H1 (cell line): ENCODE data around the gene MYCBP2. TPM values are rescaled to one million over a fixed set of nuclear protein-coding genes. Genes with fewer than 3 reads are reported as not detected.

Experiments used
- CTCF ChIA-PET: fragments of 300-600 bp; sonication (Branson Sonifier 250); formaldehyde crosslinking; loops from one replicate; lab custom pipeline; 2021; ENCODE audit not compliant: partially characterized antibody; lab: Charles Lee
- POLR2A ChIA-PET: fragments of 300-600 bp; sonication (Branson Sonifier 250); formaldehyde crosslinking; loops from one replicate; lab custom pipeline; 2021; ENCODE audit warnings: inconsistent platforms; ENCODE audit not compliant: partially characterized antibody; lab: Charles Lee
- DNase-seq, 2 experiments: peaks; one replicate each; pipeline versions ENCODE4 v3.0.0 to v3.0.0-alpha.2; 2010 to 2022; ENCODE audit warnings: low spot score in 2 of 2, low read depth in 1 of 2, mixed read lengths in 1 of 2
- FAIRE-seq: peaks from 2 replicates; lab custom pipeline; 2011; peaks lifted over from hg19 to GRCh38; lab: Jason Lieb, UNC
- H2AFZ ChIP-seq: 2 replicates; pipeline ENCODE4 v1.8.1; 2012; ENCODE audit warnings: low read length, inconsistent platforms
- H2AK5ac ChIP-seq: 2 replicates; pipeline ENCODE4 v1.6.1; 2013; ENCODE audit warnings: low read depth, low read length
- H2BK120ac ChIP-seq: replicated peaks from 2 replicates; pipeline ENCODE3; 2013; ENCODE audit warnings: low read depth, low read length, inconsistent platforms
- H2BK12ac ChIP-seq: 2 replicates; pipeline ENCODE4 v1.6.1; 2013; ENCODE audit warnings: low read depth, low read length
- H2BK15ac ChIP-seq: 2 replicates; pipeline ENCODE4 v1.6.1; 2013; ENCODE audit warnings: low read length
- H2BK20ac ChIP-seq: 2 replicates; pipeline ENCODE4 v1.6.1; 2013; ENCODE audit warnings: low read length
- H2BK5ac ChIP-seq: 2 replicates; pipeline ENCODE4 v1.6.1; 2013; ENCODE audit warnings: low read depth, low read length
- H3K14ac ChIP-seq: 2 replicates; pipeline ENCODE4 v1.6.1; 2013; ENCODE audit warnings: inconsistent platforms; ENCODE audit not compliant: insufficient read length
- H3K18ac ChIP-seq: 2 replicates; pipeline ENCODE4 v1.6.1; 2013; ENCODE audit warnings: low read length; ENCODE audit errors: extremely low read depth
- H3K23ac ChIP-seq: 2 replicates; pipeline ENCODE4 v1.6.1; 2013; ENCODE audit warnings: inconsistent platforms; ENCODE audit not compliant: insufficient read length
- H3K23me2 ChIP-seq: 2 replicates; pipeline ENCODE4 v1.6.1; 2013; ENCODE audit warnings: low read depth, low read length
- H3K27ac ChIP-seq: 2 replicates; pipeline ENCODE4 v1.6.1; 2011; ENCODE audit warnings: low read depth, low read length, inconsistent platforms
- H3K27me3 ChIP-seq, 4 experiments: replicated peaks in 1 of 4; 1 replicate in 1 of 4; 2 replicates in 3 of 4; pipeline versions ENCODE4 v1.6.1 to v1.8.1; 2011 to 2013; ENCODE audit warnings: low read length in 3 of 4, mild to moderate bottlenecking in 3 of 4, inconsistent platforms in 2 of 4, mixed read lengths in 2 of 4, moderate library complexity in 1 of 4; ENCODE audit not compliant: control insufficient read depth in 3 of 4, insufficient read depth in 3 of 4; ENCODE audit errors: extremely low read depth in 1 of 4
- H3K36me3 ChIP-seq, 4 experiments: 2 replicates each; pipeline versions ENCODE4 v1.6.1 to v1.8.1; 2011 to 2013; ENCODE audit warnings: mild to moderate bottlenecking in 4 of 4, low read length in 3 of 4, moderate library complexity in 2 of 4, control low read depth in 1 of 4, inconsistent platforms in 1 of 4; ENCODE audit not compliant: insufficient read depth in 4 of 4, control insufficient read depth in 2 of 4
- H3K4ac ChIP-seq: replicated peaks from 2 replicates; pipeline ENCODE3; 2013; ENCODE audit warnings: low read length, low read depth, mixed read lengths, inconsistent platforms; ENCODE audit not compliant: insufficient read length
- H3K4me1 ChIP-seq, 4 experiments: replicated peaks in 1 of 4; 1 replicate in 1 of 4; 2 replicates in 3 of 4; pipeline versions ENCODE4 v1.6.1 to v1.8.1; 2011 to 2013; ENCODE audit warnings: low read length in 3 of 4, inconsistent platforms in 2 of 4, mixed read lengths in 1 of 4; ENCODE audit not compliant: insufficient read depth in 4 of 4, control insufficient read depth in 3 of 4
- H3K4me2 ChIP-seq, 2 experiments: 2 replicates each; pipeline versions ENCODE4 v1.6.1 to v1.8.1; 2011 to 2013; ENCODE audit warnings: low read depth in 2 of 2, low read length in 2 of 2, control low read depth in 1 of 2, inconsistent platforms in 1 of 2, mild to moderate bottlenecking in 1 of 2; ENCODE audit not compliant: insufficient read depth in 1 of 2
- H3K4me3 ChIP-seq, 4 experiments: fragments of 200-600, 300-600 bp in 1 of 4; sonication (generic), shearing (Covaris generic), sonication (Bioruptor Twin) in 1 of 4; 2 replicates each; pipeline versions ENCODE4 v1.5.1 to v1.8.1; 2011 to 2016; ENCODE audit warnings: low read length in 4 of 4, low read depth in 3 of 4, control low read depth in 2 of 4, inconsistent platforms in 2 of 4, mild to moderate bottlenecking in 2 of 4, mixed read lengths in 1 of 4, moderate library complexity in 1 of 4; ENCODE audit not compliant: insufficient read depth in 2 of 4; ENCODE audit errors: extremely low read depth in 1 of 4
- H3K56ac ChIP-seq: replicated peaks from 2 replicates; pipeline ENCODE3; 2013; ENCODE audit warnings: low read depth, mild to moderate bottlenecking, mixed read lengths, low read length, inconsistent platforms; ENCODE audit not compliant: insufficient read length
- H3K79me1 ChIP-seq: 2 replicates; pipeline ENCODE4 v1.6.1; 2013; ENCODE audit warnings: low read depth, low read length, control low read depth
- H3K79me2 ChIP-seq, 2 experiments: 2 replicates each; pipeline versions ENCODE4 v1.6.1 to v1.8.1; 2012 to 2013; ENCODE audit warnings: low read length in 2 of 2, mild to moderate bottlenecking in 2 of 2, inconsistent platforms in 1 of 2; ENCODE audit not compliant: insufficient read depth in 2 of 2, control insufficient read depth in 1 of 2
- H3K9ac ChIP-seq, 4 experiments: replicated peaks in 1 of 4; 1 replicate in 1 of 4; 2 replicates in 3 of 4; pipeline versions ENCODE4 v1.6.1 to v1.8.1; 2011 to 2013; ENCODE audit warnings: low read depth in 3 of 4, low read length in 3 of 4, control low read depth in 2 of 4, mild to moderate bottlenecking in 2 of 4, moderate library complexity in 2 of 4, inconsistent platforms in 1 of 4; ENCODE audit errors: extremely low read depth in 1 of 4
- H3K9me3 ChIP-seq, 2 experiments: 2 replicates each; pipeline versions ENCODE4 v1.6.1 to v1.8.1; 2012 to 2013; ENCODE audit warnings: mild to moderate bottlenecking in 2 of 2, moderate library complexity in 2 of 2, control low read depth in 1 of 2, inconsistent platforms in 1 of 2, low read depth in 1 of 2, low read length in 1 of 2, mixed read lengths in 1 of 2; ENCODE audit not compliant: insufficient read depth in 2 of 2
- H4K20me1 ChIP-seq, 2 experiments: replicated peaks in 1 of 2; 2 replicates each; pipeline versions ENCODE3 to v1.8.1; 2011 to 2013; ENCODE audit warnings: inconsistent platforms in 2 of 2, low read length in 2 of 2, mild to moderate bottlenecking in 1 of 2; ENCODE audit not compliant: insufficient read depth in 2 of 2, control insufficient read depth in 1 of 2
- H4K5ac ChIP-seq: 2 replicates; pipeline ENCODE4 v1.6.1; 2013; ENCODE audit warnings: low read length, low read depth, mixed read lengths, inconsistent platforms; ENCODE audit not compliant: insufficient read length
- H4K8ac ChIP-seq: 2 replicates; pipeline ENCODE4 v1.8.0; 2013; ENCODE audit warnings: mild to moderate bottlenecking, moderate library complexity, low read length, inconsistent platforms; ENCODE audit not compliant: insufficient read depth; ENCODE audit errors: extremely low read depth
- H4K91ac ChIP-seq: replicated peaks from 2 replicates; pipeline ENCODE3; 2013; ENCODE audit warnings: low read length, mixed read lengths, inconsistent platforms; ENCODE audit not compliant: insufficient read length
- SIRT6 ChIP-seq: IDR thresholded peaks from one replicate; pipeline ENCODE4 v1.7.1; 2012; ENCODE audit warnings: low read length, inconsistent platforms
- WGBS, 2 experiments: shearing (Covaris generic) in 1 of 2; methylation state at CpG; one replicate each; pipeline versions ENCODE4 v1.1.6 to v1.1.7; 2013 to 2015; ENCODE audit warnings: low lambda C conversion rate in 2 of 2, mixed read lengths in 2 of 2, inconsistent platforms in 1 of 2, low coverage in 1 of 2, missing lambda C conversion rate in 1 of 2; ENCODE audit not compliant: insufficient replicate concordance in 2 of 2, insufficient coverage in 1 of 2, insufficient read length in 1 of 2; ENCODE audit errors: extremely low coverage in 1 of 2, missing lambda C conversion rate in 1 of 2; 5-methylcytosine and 5-hydroxymethylcytosine counted together
- polyA plus RNA-seq, 7 experiments: library from polyadenylated mRNA; depleted of rRNA in 3 of 7; stranded (reverse) in 5 of 7; unstranded in 2 of 7; fragments of >200 nt in 5 of 7; fragments of 200-250 nt in 2 of 7; gene quantifications; 1 replicate in 5 of 7; 2 replicates in 1 of 7; 4 replicates in 1 of 7; pipeline versions ENCODE4 v1.2.1 to v1.2.3, GENCODE V29; 2011 to 2013; ENCODE audit warnings: missing spikeins in 2 of 7, mixed read lengths in 2 of 7
- total RNA-seq: library from RNA; stranded (reverse); fragmentation: NEBNext Ultra II Directional; extraction: Animal tissue kit (Norgen Biotek cat#: 25700); gene quantifications from 2 replicates; pipeline ENCODE4 v1.2.1, GENCODE V29; 2021

Gene MYCBP2
- total and polyA plus RNA-seq, 2 of the 8 experiments (the other 6 are each of a cell fraction or from before 2014, with no cell fraction given): 19.0 to 52.1 TPM

DNA sequence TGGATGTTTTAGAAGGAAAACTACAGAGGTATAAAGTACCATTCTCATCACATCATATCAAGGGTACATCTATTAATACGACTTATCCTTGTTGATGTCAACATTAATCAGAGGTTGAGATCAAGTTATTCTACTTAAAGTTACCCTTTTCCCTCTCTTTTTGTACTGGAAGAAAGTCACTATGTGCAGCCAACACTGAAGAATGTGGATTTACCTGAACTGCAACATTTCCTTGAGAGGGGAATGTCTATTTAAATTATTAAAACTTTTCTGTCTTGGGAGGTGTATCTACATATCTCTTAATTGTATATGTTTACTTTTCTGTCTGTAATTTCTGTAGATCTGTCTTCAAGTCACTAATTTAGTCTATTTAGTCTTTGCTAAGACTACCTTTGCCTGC, 297.5 kb downstream of the MYCBP2 start:
- Histone ChIP-seq H3K23me2 (peaks cover 5% of the 10 kb centered on the region), H2BK15ac (no peak overlapping the region), H2BK120ac (no peak overlapping the region)

More for the DNA sequence above, 297.5 kb downstream of the MYCBP2 start:
- Histone ChIP-seq H3K9ac (no peak overlapping the region), H4K8ac (no peak overlapping the region), H2AFZ (no peak overlapping the region), H3K4me3 (no peak overlapping the region), H3K79me1 (no peaks in the 10 kb centered on the region), H3K27me3 (no peaks in the 10 kb centered on the region), H3K4me1 (peaks cover 1 to 5% (median 3%) of the 10 kb centered on the region in 4 experiments; a peak in 3 of 7 replicates), H3K18ac (no peak overlapping the region), H2BK5ac (no peak overlapping the region), H4K5ac (no peak overlapping the region), H3K4ac (no peak overlapping the region), H4K91ac (no peak overlapping the region), H3K27ac (no peak overlapping the region), H3K36me3 (no peaks in the 10 kb centered on the region), H2BK20ac (no peak overlapping the region), H4K20me1 (peaks cover 0 to 3% of the 10 kb centered on the region in 2 experiments), H3K79me2 (peaks cover 0 to 19% of the 10 kb centered on the region in 2 experiments; a peak in 3 of 4 replicates), H3K9me3 (no peaks in the 10 kb centered on the region), H3K23ac (no peak overlapping the region), H3K56ac (no peak overlapping the region), H2BK12ac (no peak overlapping the region), H2AK5ac (no peak overlapping the region), H3K14ac (no peak overlapping the region), H3K4me2 (no peak overlapping the region)
- no peak for FAIRE-seq
- ChIA-PET CTCF (no interaction called here), POLR2A (no interaction called here)
- WGBS, 2 experiments: 80% methylated on average over 1 of the region's 1 CpG; no CpG with 5 or more reads in 1 of the 2 experiments
- DNase-seq: no peak
- no peak for TF ChIP-seq SIRT6
